WTC11 (cell line): ENCODE results near the gene CDKN3. TPM values are rescaled to one million over a fixed set of nuclear protein-coding genes. Genes with fewer than 3 reads are reported as not detected.

ENCODE experiments used
- ATAC-seq: fragments of 200-7000 bp; cut with Tn5 transposase; 2 replicates; pipeline ENCODE4 v1.10.0; 2021; ENCODE audit warnings: mild to moderate bottlenecking, moderate library complexity
- Bru-seq: library from RNA; stranded (reverse); fragments of 400-500 nt; gene quantifications from one replicate; lab custom pipeline; 2021; lab: Mats Ljungman, UMichigan
- CTCF ChIA-PET: fragments of 300-600 bp; sonication (Branson Sonifier 250); formaldehyde crosslinking; loops from one replicate; lab custom pipeline; 2021; ENCODE audit warnings: antibody characterized with exemption; lab: Charles Lee
- POLR2A ChIA-PET: fragments of 350-600 bp; sonication (Branson Sonifier 250); formaldehyde crosslinking; loops from one replicate; lab custom pipeline; 2021; ENCODE audit warnings: antibody characterized with exemption; lab: Charles Lee
- DNase-seq: peaks from one replicate; pipeline ENCODE4 v3.0.0; 2021; ENCODE audit warnings: low spot score
- H3K27ac Mint-ChIP-seq: 2 replicates; pipeline ENCODE4 v1.8.0; 2021; ENCODE audit warnings: mixed read lengths
- H3K27me3 Mint-ChIP-seq: 2 replicates; pipeline ENCODE4 v1.8.0; 2021; ENCODE audit warnings: low read depth, mild to moderate bottlenecking, moderate library complexity, mixed read lengths
- H3K36me3 Mint-ChIP-seq: 2 replicates; pipeline ENCODE4 v1.8.0; 2021; ENCODE audit warnings: mixed read lengths
- H3K4me1 Mint-ChIP-seq: 2 replicates; pipeline ENCODE4 v1.8.0; 2022; ENCODE audit warnings: mixed read lengths
- H3K4me3 Mint-ChIP-seq: 2 replicates; pipeline ENCODE4 v1.8.0; 2021; ENCODE audit warnings: mild to moderate bottlenecking, moderate library complexity, mixed read lengths
- H3K9me3 Mint-ChIP-seq: 2 replicates; pipeline ENCODE4 v1.8.0; 2021; ENCODE audit warnings: mixed read lengths
- AR ChIP-seq: fragments of 250-450 bp; sonication (Bioruptor Pico); IDR thresholded peaks from 2 replicates; pipeline ENCODE4 v1.9.0; 2021; ENCODE audit warnings: mild to moderate bottlenecking
- ARID4B ChIP-seq: sonication (generic); formaldehyde crosslinking; IDR thresholded peaks from 2 replicates; pipeline ENCODE4 v1.8.0; 2023; ENCODE audit warnings: missing genetic modification reagents, mild to moderate bottlenecking, borderline replicate concordance
- ATF1 ChIP-seq: sonication (generic); formaldehyde crosslinking; IDR thresholded peaks from 2 replicates; pipeline ENCODE4 v1.8.1; 2023; ENCODE audit warnings: mild to moderate bottlenecking, moderate library complexity, missing genetic modification reagents
- CTCF ChIP-seq: fragments of 200-600 bp; IDR thresholded peaks from 2 replicates; pipeline ENCODE4 v1.8.0; 2022; ENCODE audit warnings: antibody characterized with exemption
- ELF4 ChIP-seq: sonication (generic); formaldehyde crosslinking; IDR thresholded peaks from 2 replicates; pipeline ENCODE4 v1.8.1; 2022; ENCODE audit warnings: low read depth, mild to moderate bottlenecking, moderate library complexity, missing genetic modification reagents
- GTF2I ChIP-seq: fragments of 250-450 bp; sonication (Bioruptor Pico); conservative IDR thresholded peaks from 2 replicates; pipeline ENCODE4 v1.4.0; 2021; ENCODE audit warnings: mild to moderate bottlenecking
- HMGA2 ChIP-seq: fragments of 250-450 bp; sonication (Bioruptor Pico); IDR thresholded peaks from 2 replicates; pipeline ENCODE4 v1.4.0; 2021; ENCODE audit warnings: mild to moderate bottlenecking, moderate library complexity
- KAT7 ChIP-seq: sonication (generic); formaldehyde crosslinking; IDR thresholded peaks from 2 replicates; pipeline ENCODE4 v1.8.1; 2023; ENCODE audit warnings: missing genetic modification reagents, mild to moderate bottlenecking, borderline replicate concordance
- RORB ChIP-seq: fragments of 250-450 bp; sonication (Bioruptor Pico); IDR thresholded peaks from 2 replicates; pipeline ENCODE4 v1.9.0; 2021; ENCODE audit warnings: mild to moderate bottlenecking
- SMAD3 ChIP-seq: sonication (generic); formaldehyde crosslinking; IDR thresholded peaks from 2 replicates; pipeline ENCODE4 v1.8.0; 2022; ENCODE audit warnings: missing genetic modification reagents, mild to moderate bottlenecking, borderline replicate concordance
- SOX15 ChIP-seq: fragments of 250-450 bp; sonication (Bioruptor Pico); IDR thresholded peaks from 2 replicates; pipeline ENCODE4 v1.9.0; 2021; ENCODE audit warnings: mild to moderate bottlenecking
- TEAD4 ChIP-seq: sonication (generic); formaldehyde crosslinking; IDR thresholded peaks from 2 replicates; pipeline ENCODE4 v1.8.0; 2022; ENCODE audit warnings: mild to moderate bottlenecking, missing genetic modification reagents
- TP53 ChIP-seq: sonication (generic); formaldehyde crosslinking; IDR thresholded peaks from 2 replicates; pipeline ENCODE4 v1.8.1; 2023; ENCODE audit warnings: mild to moderate bottlenecking, missing genetic modification reagents
- ZNF232 ChIP-seq: sonication (generic); formaldehyde crosslinking; IDR thresholded peaks from 2 replicates; pipeline ENCODE4 v1.8.0; 2022; ENCODE audit warnings: mild to moderate bottlenecking, missing genetic modification reagents
- ZNF263 ChIP-seq: sonication (generic); formaldehyde crosslinking; IDR thresholded peaks from 2 replicates; pipeline ENCODE4 v1.8.1; 2022; ENCODE audit warnings: low read depth, mild to moderate bottlenecking, moderate library complexity, missing genetic modification reagents
- ZSCAN18 ChIP-seq: fragments of 250-450 bp; sonication (Bioruptor Pico); IDR thresholded peaks from 2 replicates; pipeline ENCODE4 v2.1.2; 2022; ENCODE audit warnings: mild to moderate bottlenecking, moderate library complexity
- long read RNA-seq, 3 experiments: library from RNA in 1 of 3; library from capped mRNA in 1 of 3; library from polyadenylated mRNA in 1 of 3; unstranded in 2 of 3; stranded (forward) in 1 of 3; transcript quantifications; one replicate each; pipeline ENCODE4 v2.0.0, GENCODE V29; 2021
- total RNA-seq: library from RNA; stranded (reverse); gene quantifications from 3 replicates; pipeline ENCODE4 v1.2.3, GENCODE V29; 2021
- TF ChIP-seq, protein P1 (sequence below): sonication (generic); formaldehyde crosslinking; IDR thresholded peaks from 2 replicates; pipeline ENCODE4 v1.8.1; 2022; ENCODE audit warnings: missing genetic modification reagents, borderline replicate concordance
- TF ChIP-seq, protein P2 (sequence below): fragments of 250-450 bp; sonication (Bioruptor Pico); IDR thresholded peaks from 2 replicates; pipeline ENCODE4 v1.9.0; 2021; ENCODE audit warnings: mild to moderate bottlenecking
- TF ChIP-seq, protein P3 (sequence below): sonication (generic); formaldehyde crosslinking; conservative IDR thresholded peaks from 2 replicates; pipeline ENCODE4 v1.8.1; 2022; ENCODE audit warnings: mild to moderate bottlenecking, missing genetic modification reagents
- TF ChIP-seq, protein P4 (sequence below): sonication (generic); formaldehyde crosslinking; IDR thresholded peaks from 2 replicates; pipeline ENCODE4 v1.8.1; 2023; ENCODE audit warnings: mild to moderate bottlenecking, missing genetic modification reagents, moderate library complexity

The CDKN3 gene
- total RNA-seq (55.4 to 62.0 TPM (median 57.0 TPM) in 3 replicates), Bru-seq, nascent RNA (percentile 77 among the genes with signal in this experiment)
- long read RNA-seq, experiment 1, transcript CDKN3-202 (8 exons, 893 nt), result major isoform, 107 of 145 reads
- long read RNA-seq, experiment 1, partial matches to known transcripts, result 7 of 145 reads
- long read RNA-seq, experiment 1, other reads (novel, unspliced or antisense), result 26 of 145 reads
- long read RNA-seq, experiment 2, transcript CDKN3-202 (8 exons, 893 nt), result major isoform, 50 of 87 reads
- long read RNA-seq, experiment 2, partial matches to known transcripts, result 5 of 87 reads
- long read RNA-seq, experiment 2, other reads (novel, unspliced or antisense), result 29 of 87 reads
- long read RNA-seq, experiment 3, transcript CDKN3-202 (8 exons, 893 nt), result major isoform, 190 of 243 reads
- long read RNA-seq, experiment 3, transcript CDKN3-205 (8 exons, 845 nt), result minor isoform, 9 of 243 reads
- long read RNA-seq, experiment 3, partial matches to known transcripts, result 2 of 243 reads
- long read RNA-seq, experiment 3, other reads (novel, unspliced or antisense), result 40 of 243 reads

DNA sequence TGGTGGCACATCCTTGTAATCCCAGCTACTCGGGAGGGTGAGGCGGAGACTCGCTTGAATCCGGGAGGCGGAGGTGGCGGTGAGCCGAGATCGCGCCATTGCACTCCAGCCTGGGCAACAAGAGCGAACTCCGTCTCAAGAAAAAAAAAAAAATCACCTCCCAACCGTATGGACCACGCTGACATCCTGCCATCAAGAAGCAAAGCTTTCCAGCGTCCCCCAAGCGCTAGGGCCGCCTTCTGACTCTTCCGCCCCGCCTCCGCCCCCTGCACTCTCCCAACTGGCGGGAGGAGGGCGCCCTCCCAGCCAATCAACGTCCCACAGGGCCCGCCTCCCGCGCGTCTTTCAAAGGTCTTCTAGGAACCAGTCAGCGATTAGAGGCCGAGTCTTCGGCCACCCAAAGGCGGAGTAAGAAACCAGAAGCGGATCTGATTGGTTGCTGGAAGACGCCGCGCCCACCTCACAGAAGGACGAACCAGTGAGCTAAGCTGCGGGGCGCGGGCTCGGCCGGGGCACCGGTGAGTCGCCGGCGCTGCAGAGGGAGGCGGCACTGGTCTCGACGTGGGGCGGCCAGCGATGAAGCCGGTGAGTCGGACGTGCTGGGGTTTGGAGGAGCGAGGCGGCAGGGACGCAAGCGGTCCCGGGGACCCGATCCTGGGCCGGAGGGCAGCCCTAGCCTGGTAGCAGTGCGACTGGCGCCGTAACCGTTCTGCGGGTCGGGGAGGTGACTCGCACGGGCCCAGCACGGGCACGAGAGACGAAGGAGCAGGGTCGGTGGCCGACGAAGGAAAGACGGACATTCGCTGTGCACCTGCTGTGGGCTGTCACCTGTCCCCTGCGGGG lies at the start of gene CDKN3:
Gene CDKN3 (plus strand): TSS at position 515 of the 843 bp plus-strand sequence. CDS start 62 bp downstream, at position 577.
- no peaks in the 10 kb centered on the region for H3K9me3 Mint-ChIP-seq
- CTCF ChIA-PET, result interaction anchor here (0.6 to 7.1 kb wide), 17 partner anchors 9 to 255 kb away, joined by 3 to 71 read pairs (median 5); no protein-coding TSS in a partner anchor
- H3K27ac Mint-ChIP-seq, result no peak within 1 kb of the TSS
- peak within 1 kb of the TSS; percentile 81 for H3K4me3 Mint-ChIP-seq
- POLR2A ChIA-PET, result interaction anchor here (0.6 to 1.4 kb wide), 8 partner anchors 15 to 50 kb away, joined by 3 to 7 read pairs (median 4); no protein-coding TSS in a partner anchor
- H3K4me1 Mint-ChIP-seq, result peaks cover 31% of the 10 kb centered on the region
- H3K27me3 Mint-ChIP-seq, result peaks cover 11% of the 10 kb centered on the region; the same call in 1 of the 2 replicates
- DNase-seq (peak; percentile 97), ATAC-seq (peak; percentile 97)
- H3K36me3 Mint-ChIP-seq, result peaks cover 7% of the 10 kb centered on the region
- TF ChIP-seq, protein P1, sequence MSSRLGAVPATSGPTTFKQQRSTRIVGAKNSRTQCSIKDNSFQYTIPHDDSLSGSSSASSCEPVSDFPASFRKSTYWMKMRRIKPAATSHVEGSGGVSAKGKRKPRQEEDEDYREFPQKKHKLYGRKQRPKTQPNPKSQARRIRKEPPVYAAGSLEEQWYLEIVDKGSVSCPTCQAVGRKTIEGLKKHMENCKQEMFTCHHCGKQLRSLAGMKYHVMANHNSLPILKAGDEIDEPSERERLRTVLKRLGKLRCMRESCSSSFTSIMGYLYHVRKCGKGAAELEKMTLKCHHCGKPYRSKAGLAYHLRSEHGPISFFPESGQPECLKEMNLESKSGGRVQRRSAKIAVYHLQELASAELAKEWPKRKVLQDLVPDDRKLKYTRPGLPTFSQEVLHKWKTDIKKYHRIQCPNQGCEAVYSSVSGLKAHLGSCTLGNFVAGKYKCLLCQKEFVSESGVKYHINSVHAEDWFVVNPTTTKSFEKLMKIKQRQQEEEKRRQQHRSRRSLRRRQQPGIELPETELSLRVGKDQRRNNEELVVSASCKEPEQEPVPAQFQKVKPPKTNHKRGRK (CRISPR knock-in tag), result no peak
- TF ChIP-seq, protein P2, sequence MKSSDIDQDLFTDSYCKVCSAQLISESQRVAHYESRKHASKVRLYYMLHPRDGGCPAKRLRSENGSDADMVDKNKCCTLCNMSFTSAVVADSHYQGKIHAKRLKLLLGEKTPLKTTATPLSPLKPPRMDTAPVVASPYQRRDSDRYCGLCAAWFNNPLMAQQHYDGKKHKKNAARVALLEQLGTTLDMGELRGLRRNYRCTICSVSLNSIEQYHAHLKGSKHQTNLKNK (CRISPR knock-in tag), result no peak
- TF ChIP-seq ZNF263 (CRISPR knock-in tag) (no peak), RORB (no peak), ARID4B (peak; percentile 98), ZNF232 (CRISPR knock-in tag) (peak; percentile 87; the same call in 1 of the 2 replicates), SOX15 (no peak), HMGA2 (CRISPR knock-in tag) (no peak), TEAD4 (no peak), ELF4 (CRISPR knock-in tag) (no peak), SMAD3 (CRISPR knock-in tag) (peak; percentile 82; the same call in 1 of the 2 replicates), ATF1 (CRISPR knock-in tag) (no peak), GTF2I (CRISPR knock-in tag) (0 out of 2 replicates have a peak, but pooled peaks have one; percentile 2), CTCF (0 out of 2 replicates have a peak, but pooled peaks have one; percentile 28), ZSCAN18 (CRISPR knock-in tag) (no peak), TP53 (CRISPR knock-in tag) (peak; percentile 70; the same call in 1 of the 2 replicates), AR (no peak), KAT7 (CRISPR knock-in tag) (0 out of 2 replicates have a peak, but pooled peaks have one; percentile 50)
- TF ChIP-seq, protein P3, sequence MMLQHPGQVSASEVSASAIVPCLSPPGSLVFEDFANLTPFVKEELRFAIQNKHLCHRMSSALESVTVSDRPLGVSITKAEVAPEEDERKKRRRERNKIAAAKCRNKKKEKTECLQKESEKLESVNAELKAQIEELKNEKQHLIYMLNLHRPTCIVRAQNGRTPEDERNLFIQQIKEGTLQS, result 0 out of 2 replicates have a peak, but pooled peaks have one; percentile 43
- TF ChIP-seq, protein P4, sequence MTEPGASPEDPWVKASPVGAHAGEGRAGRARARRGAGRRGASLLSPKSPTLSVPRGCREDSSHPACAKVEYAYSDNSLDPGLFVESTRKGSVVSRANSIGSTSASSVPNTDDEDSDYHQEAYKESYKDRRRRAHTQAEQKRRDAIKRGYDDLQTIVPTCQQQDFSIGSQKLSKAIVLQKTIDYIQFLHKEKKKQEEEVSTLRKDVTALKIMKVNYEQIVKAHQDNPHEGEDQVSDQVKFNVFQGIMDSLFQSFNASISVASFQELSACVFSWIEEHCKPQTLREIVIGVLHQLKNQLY (CRISPR knock-in tag), result no peak
